Hematopoietic multipotent progenitor cell treated with erythropoietin and hydrocortisone succinate and interleukin-3 and kit ligand, for 8 days (in vitro differentiated cells): ENCODE measurements around the gene CD63.

ENCODE experiments used
- DNase-seq: peaks from one replicate; pipeline ENCODE4 v3.0.0-alpha.2; 2015

The CD63 gene

GRCh38 chr12:55684761-55685370, 43.9 kb downstream of the CD63 start:
- DNase-seq: no peak

GRCh38 chr12:55683676-55684075, 45.1 kb downstream of the CD63 start:
- DNase-seq: no peak

GRCh38 chr12:55682087-55682796, 46.6 kb downstream of the CD63 start:
- DNase-seq: no peak

- DNase-seq: peak; percentile 32
Measured at GRCh38 chr12:55681142-55682077, 47.4 kb downstream of the CD63 start.

- no peak for DNase-seq
Measured at GRCh38 chr12:55679691-55680090, 49.1 kb downstream of the CD63 start.

GRCh38 chr12:55676707-55677106, 52.1 kb downstream of the CD63 start:
- no peak for DNase-seq

- DNase-seq: no peak
Measured at GRCh38 chr12:55675666-55676065, 53.1 kb downstream of the CD63 start.
